Smooth muscle cell (in vitro differentiated cells): Measurements from ENCODE around the gene SOX12. TPM values are rescaled to one million over a fixed set of nuclear protein-coding genes. Genes with fewer than 3 reads are reported as not detected.

Source experiments
- DNase-seq: peaks from one replicate; lab custom pipeline; 2025; ENCODE audit not compliant: unreplicated experiment; lab: John Stamatoyannopoulos, UW
- H2AFZ ChIP-seq: fragments of 200-600 bp; sonication (generic); 2 replicates; pipeline ENCODE4 v1.6.0; 2016; ENCODE audit warnings: antibody characterized with exemption, low read depth, mild to moderate bottlenecking
- H3F3A ChIP-seq: fragments of 200-600 bp; sonication (generic); 2 replicates; pipeline ENCODE4 v1.6.0; 2017; ENCODE audit warnings: antibody characterized with exemption, low read depth
- H3K27ac ChIP-seq: fragments of 200-600 bp; sonication (generic); 2 replicates; pipeline ENCODE4 v1.5.1; 2016; ENCODE audit warnings: low read depth, mild to moderate bottlenecking
- H3K27me3 ChIP-seq: fragments of 200-600 bp; sonication (generic); 2 replicates; pipeline ENCODE4 v1.6.1; 2016; ENCODE audit warnings: low read depth, mild to moderate bottlenecking
- H3K36me3 ChIP-seq: fragments of 200-600 bp; sonication (generic); 2 replicates; pipeline ENCODE4 v1.5.1; 2016; ENCODE audit warnings: low read depth
- H3K4me1 ChIP-seq: fragments of 200-600 bp; sonication (generic); 2 replicates; pipeline ENCODE4 v1.5.1; 2016; ENCODE audit warnings: low read depth
- H3K4me2 ChIP-seq: fragments of 200-600 bp; sonication (generic); 2 replicates; pipeline ENCODE4 v1.6.0; 2016; ENCODE audit warnings: mild to moderate bottlenecking
- H3K4me3 ChIP-seq: fragments of 200-600 bp; sonication (generic); 2 replicates; pipeline ENCODE4 v1.5.1; 2016; ENCODE audit warnings: mild to moderate bottlenecking
- H3K79me2 ChIP-seq: fragments of 200-600 bp; sonication (generic); 2 replicates; pipeline ENCODE4 v1.6.0; 2016; ENCODE audit warnings: low read depth, mild to moderate bottlenecking
- H3K9ac ChIP-seq: fragments of 200-600 bp; sonication (generic); 2 replicates; pipeline ENCODE4 v1.6.0; 2016; ENCODE audit warnings: low read depth
- H3K9me3 ChIP-seq: fragments of 200-600 bp; sonication (generic); replicated peaks from 2 replicates; pipeline ENCODE4 v1.5.1; 2016; ENCODE audit warnings: low read depth
- H4K20me1 ChIP-seq: fragments of 200-600 bp; sonication (generic); 2 replicates; pipeline ENCODE4 v1.6.0; 2016; ENCODE audit warnings: low read depth
- CTCF ChIP-seq: fragments of 200-600 bp; sonication (generic); IDR thresholded peaks from 2 replicates; pipeline ENCODE4 v1.5.1; 2017; ENCODE audit warnings: borderline replicate concordance, mild to moderate bottlenecking, antibody characterized with exemption; ENCODE audit not compliant: insufficient read depth, poor library complexity, severe bottlenecking
- WGBS: methylation state at CpG from one replicate; pipeline ENCODE4 v1.1.7; 2016; ENCODE audit warnings: low lambda C conversion rate; 5-methylcytosine and 5-hydroxymethylcytosine counted together
- polyA plus RNA-seq: library from polyadenylated mRNA; unstranded; fragments of >200 nt; fragmentation: Nextera tagmentation; extraction: Ambion mirVana; gene quantifications from 2 replicates; pipeline ENCODE4 v1.2.1, GENCODE V29; 2016
- total RNA-seq: library from RNA; depleted of rRNA; stranded (reverse); fragments of >200 nt; gene quantifications from 2 replicates; pipeline ENCODE4 v1.2.3, GENCODE V29; 2014

Gene SOX12
- total and polyA plus RNA-seq, 2 experiments from 2014 or later: 7.1 to 17.7 TPM

GRCh38 chr20:284172-284571, 41.2 kb upstream of the SOX12 start:
- H3F3A ChIP-seq: no peaks in the 10 kb centered on the region
- H3K4me2 ChIP-seq: no peak overlapping the region
- no peaks in the 10 kb centered on the region for H3K4me1 ChIP-seq
- H3K27ac ChIP-seq: no peak overlapping the region
- no peak overlapping the region for H3K4me3 ChIP-seq
- TF ChIP-seq CTCF: no peak
- no peaks in the 10 kb centered on the region for H3K36me3 ChIP-seq
- 68% methylated on average over 3 of the region's 3 CpGs for WGBS
- DNase-seq: no peak
- H3K27me3 ChIP-seq: no peaks in the 10 kb centered on the region
- H2AFZ ChIP-seq: no peak overlapping the region
- H3K9ac ChIP-seq: no peak overlapping the region
- no peaks in the 10 kb centered on the region for H4K20me1 ChIP-seq
- peaks cover under 1% of the 10 kb centered on the region for H3K79me2 ChIP-seq
- no peaks in the 10 kb centered on the region for H3K9me3 ChIP-seq

- no peaks in the 10 kb centered on the region for H3K9me3 ChIP-seq
- H3K4me3 ChIP-seq: no peak overlapping the region
- H3K4me1 ChIP-seq: peaks cover 3% of the 10 kb centered on the region
- H3K9ac ChIP-seq: no peak overlapping the region
- no peak for DNase-seq
- no peak overlapping the region for H3K4me2 ChIP-seq
- H3K36me3 ChIP-seq: no peaks in the 10 kb centered on the region
- TF ChIP-seq CTCF: no peak
- H3F3A ChIP-seq: no peaks in the 10 kb centered on the region
- H3K27ac ChIP-seq: no peak overlapping the region
- no peaks in the 10 kb centered on the region for H3K27me3 ChIP-seq
- H2AFZ ChIP-seq: no peak overlapping the region
- 65% methylated on average over 2 of the region's 2 CpGs for WGBS
- no peaks in the 10 kb centered on the region for H4K20me1 ChIP-seq
- H3K79me2 ChIP-seq: peaks cover 7% of the 10 kb centered on the region
Observed at GRCh38 chr20:286508-286907, 38.8 kb upstream of the SOX12 start.

- Histone ChIP-seq H3K27ac (no peak overlapping the region), H3K9ac (no peak overlapping the region), H3K4me3 (peak overlapping the region; percentile 72), H2AFZ (no peak overlapping the region), H4K20me1 (no peaks in the 10 kb centered on the region), H3K4me1 (peaks cover 3% of the 10 kb centered on the region), H3K9me3 (no peaks in the 10 kb centered on the region), H3K79me2 (peaks cover 7% of the 10 kb centered on the region), H3K4me2 (peak overlapping the region; percentile 97), H3K36me3 (no peaks in the 10 kb centered on the region), H3K27me3 (no peaks in the 10 kb centered on the region), H3F3A (no peaks in the 10 kb centered on the region)
- no peak for DNase-seq
- 61% methylated on average over 3 of the region's 3 CpGs for WGBS
- no peak for TF ChIP-seq CTCF
Observed at GRCh38 chr20:288956-289692, 36.2 kb upstream of the SOX12 start.

GRCh38 chr20:289693-290083, 35.7 kb upstream of the SOX12 start:
- H3K27ac ChIP-seq: peak overlapping the region; percentile 93
- H3K27me3 ChIP-seq: no peaks in the 10 kb centered on the region
- no peaks in the 10 kb centered on the region for H3K9me3 ChIP-seq
- H3K4me3 ChIP-seq: peak overlapping the region; percentile 72
- H3K4me2 ChIP-seq: peak overlapping the region; percentile 97
- peak overlapping the region; percentile 90 for H2AFZ ChIP-seq
- WGBS: 57% methylated on average over 2 of the region's 2 CpGs
- H3K4me1 ChIP-seq: peaks cover 3% of the 10 kb centered on the region
- H3K36me3 ChIP-seq: no peaks in the 10 kb centered on the region
- H4K20me1 ChIP-seq: no peaks in the 10 kb centered on the region
- no peak for TF ChIP-seq CTCF
- DNase-seq: no peak
- peak overlapping the region; percentile 78 for H3K9ac ChIP-seq
- H3F3A ChIP-seq: no peaks in the 10 kb centered on the region
- H3K79me2 ChIP-seq: peaks cover 7% of the 10 kb centered on the region
